HEK293 (cell line): ENCODE results near the gene UBE2J2.

Experiments
- CTCF ChIP-seq: fragments of 450-650 bp; formaldehyde crosslinking; IDR thresholded peaks from 2 replicates; pipeline ENCODE4 v1.5.1; 2016; ENCODE audit warnings: missing biosample characterization, missing genetic modification characterization
- ZNF114 ChIP-seq: fragments of 450-650 bp; formaldehyde crosslinking; IDR thresholded peaks from 2 replicates; pipeline ENCODE4 v1.5.0; 2017; ENCODE audit warnings: missing biosample characterization, missing genetic modification characterization

GRCh38 chr1:1292442-1292779 lies 18.8 kb upstream of the UBE2J2 start:
- TF ChIP-seq ZNF114: no peak
- no peak for TF ChIP-seq CTCF (tag by site-specific recombination)
